Esophagus muscularis mucosa (tissue), 4 donors: Measurements from ENCODE around the gene ZNF892. TPM values are rescaled to one million over a fixed set of nuclear protein-coding genes. Genes with fewer than 3 reads are reported as not detected.

ENCODE experiments used
- DNase-seq: peaks from one replicate; pipeline ENCODE4 v3.0.0-alpha.2; 2017; ENCODE audit errors: extremely low spot score
- H3K27ac ChIP-seq, 4 donors: fragments of 200-600 bp; sonication (generic); replicated peaks in 1 of 4; 1 replicate in 3 of 4; 2 replicates in 1 of 4; pipeline ENCODE4 v1.5.1; 2016 to 2019; ENCODE audit warnings: mild to moderate bottlenecking in 1 of 4
- H3K27me3 ChIP-seq, 4 donors: fragments of 200-600 bp; sonication (generic); one replicate each; pipeline versions ENCODE4 v1.5.1 to v1.6.0; 2016 to 2019
- H3K36me3 ChIP-seq, 4 donors: fragments of 200-600 bp; sonication (generic); one replicate each; pipeline ENCODE4 v1.5.1; 2016 to 2019
- H3K4me1 ChIP-seq, 4 donors: fragments of 200-600 bp; sonication (generic); one replicate each; pipeline ENCODE4 v1.5.1; 2016 to 2019
- H3K4me3 ChIP-seq, 4 donors: fragments of 200-600 bp; sonication (generic); 1 replicate in 2 of 4; 2 replicates in 2 of 4; pipeline ENCODE4 v1.5.1; 2016 to 2019; ENCODE audit warnings: mild to moderate bottlenecking in 4 of 4, moderate library complexity in 1 of 4
- H3K9me3 ChIP-seq, 4 donors: fragments of 200-600 bp; sonication (generic); 1 replicate in 3 of 4; 2 replicates in 1 of 4; pipeline ENCODE4 v1.5.1; 2016 to 2019
- CTCF ChIP-seq, 3 experiments: fragments of 200-600 bp in 2 of 3; fragments of 450-650 bp in 1 of 3; sonication (generic) in 2 of 3; IDR thresholded peaks; one replicate each; pipeline ENCODE4 v1.5.1; 2017 to 2019; ENCODE audit warnings: antibody characterized with exemption in 3 of 3, mild to moderate bottlenecking in 2 of 3, moderate library complexity in 1 of 3
- EP300 ChIP-seq: sonication (generic); formaldehyde crosslinking; IDR thresholded peaks from one replicate; pipeline ENCODE4 v1.6.1; 2017; ENCODE audit warnings: antibody characterized with exemption
- POLR2A ChIP-seq: fragments of 450-650 bp; IDR thresholded peaks from one replicate; pipeline ENCODE4 v1.6.1; 2017; ENCODE audit warnings: antibody characterized with exemption, moderate library complexity, mild to moderate bottlenecking, low read depth
- POLR2AphosphoS5 ChIP-seq, 2 donors: sonication (generic); formaldehyde crosslinking; IDR thresholded peaks; one replicate each; pipeline ENCODE4 v1.6.1; 2017; ENCODE audit warnings: antibody characterized with exemption in 2 of 2
- WGBS: methylation state at CpG from one replicate; pipeline ENCODE4 v1.1.5; 2018; 5-methylcytosine and 5-hydroxymethylcytosine counted together
- intact Hi-C: fragments of 100-400 bp; cut with DNase I; formaldehyde crosslinking; loops from one replicate; pipeline ENCODE4 v1.15.1; 2023
- total RNA-seq, 4 donors: library from RNA; depleted of rRNA; stranded (reverse); fragments of >200 nt; gene quantifications; one replicate each; pipeline versions ENCODE4 v1.1.0 to v1.2.1, GENCODE V29; 2016

Gene ZNF892
- total RNA-seq = 10 to 100 TPM in 1 of 4 donors, 1 to 10 TPM in 3; 3.5 to 12.0 (median 7.6) TPM

- no peaks in the 10 kb centered on the region for H3K27me3 ChIP-seq
- TF ChIP-seq POLR2AphosphoS5 (IDR thresholded peaks at IDR 0.05) (peak; percentile 86 to 92), EP300 (no peak), CTCF (IDR thresholded peaks at IDR 0.05) (peak; percentile 47 to 58 (median 49))
- peaks cover 19 to 26% (median 22%) of the 10 kb centered on the region in 4 donors for H3K4me1 ChIP-seq
- DNase-seq = peak; percentile 97
- H3K27ac ChIP-seq = peak within 1 kb of the TSS; percentile 85 to 95 (median 92)
- H3K36me3 ChIP-seq = peaks cover 13 to 33% (median 23%) of the 10 kb centered on the region in 4 donors
- WGBS = under 1% methylated on average over 19 of the region's 74 CpGs
- peaks cover 3 to 20% (median 17%) of the 10 kb centered on the region in 4 donors for H3K9me3 ChIP-seq
- peak within 1 kb of the TSS; percentile 76 to 94 (median 80) for H3K4me3 ChIP-seq
- intact Hi-C loops = loop anchor here (5.0 kb wide), 3 partner anchors 40 to 140 kb away; partner anchors contain the start of genes MRPS5 and ZNF2
Measured at GRCh38 chr2:95207111-95207961, at the start of gene ZNF892. ZNF892 (plus strand) TSS chr2:95207521; CDS start chr2:95207816, 295 bp downstream.

- Histone ChIP-seq H3K4me1 (peaks cover 12 to 25% (median 17%) of the 10 kb centered on the region in 4 donors), H3K27ac (peak overlapping the region; percentile 81 to 92 (median 88)), H3K4me3 (peak overlapping the region; percentile 65 to 93 (median 82)), H3K9me3 (peaks cover 0 to under 1% (median 0%) of the 10 kb centered on the region in 4 donors), H3K27me3 (no peaks in the 10 kb centered on the region), H3K36me3 (peaks cover 5 to 33% (median 23%) of the 10 kb centered on the region in 4 donors)
- TF ChIP-seq POLR2AphosphoS5 (IDR thresholded peaks at IDR 0.05) = no peak
- TF ChIP-seq POLR2A = no peak
- 59% methylated on average over 8 of the region's 10 CpGs for WGBS
- no peak for DNase-seq
- intact Hi-C loops = loop anchor here (2.0 kb wide), 1 partner anchor 36 kb away; no protein-coding TSS in a partner anchor
Measured at GRCh38 chr2:95158441-95158840, 48.9 kb upstream of the ZNF892 start.

- intact Hi-C loops = loop anchor here (2.0 kb wide), 1 partner anchor 36 kb away; no protein-coding TSS in a partner anchor
- Histone ChIP-seq H3K27ac (peak overlapping the region; percentile 81 to 92 (median 88)), H3K4me1 (peaks cover 17 to 31% (median 20%) of the 10 kb centered on the region in 4 donors), H3K9me3 (no peaks in the 10 kb centered on the region), H3K27me3 (no peaks in the 10 kb centered on the region), H3K36me3 (peaks cover 5 to 29% (median 22%) of the 10 kb centered on the region in 4 donors), H3K4me3 (peak overlapping the region; percentile 65 to 93 (median 82))
- no CpG with 5 or more reads among the region's 58 CpGs for WGBS
- DNase-seq = peak; percentile 92
- TF ChIP-seq EP300 (no peak), POLR2AphosphoS5 (IDR thresholded peaks at IDR 0.05) (no peak), CTCF (IDR thresholded peaks at IDR 0.05) (no peak), POLR2A (no peak)
Measured at GRCh38 chr2:95158891-95159619, 48.3 kb upstream of the ZNF892 start.

- intact Hi-C loops = loop anchor here (2.0 kb wide), 1 partner anchor 37 kb away; no protein-coding TSS in a partner anchor
- peak within 1 kb of the TSS; percentile 86 to 92 (median 88) for H3K27ac ChIP-seq
- H3K36me3 ChIP-seq = peaks cover 0 to 21% (median 15%) of the 10 kb centered on the region in 4 donors
- H3K9me3 ChIP-seq = no peaks in the 10 kb centered on the region
- no peaks in the 10 kb centered on the region for H3K27me3 ChIP-seq
- TF ChIP-seq EP300 (no peak), POLR2AphosphoS5 (IDR thresholded peaks at IDR 0.05) (peak in 1 of 2 donors; percentile 25)
- peak; percentile 92 for DNase-seq
- H3K4me3 ChIP-seq = peak within 1 kb of the TSS; percentile 65 to 93 (median 82)
- peaks cover 25 to 39% (median 28%) of the 10 kb centered on the region in 4 donors for H3K4me1 ChIP-seq
- WGBS = 29% methylated on average over 18 of the region's 64 CpGs
Measured at GRCh38 chr2:95159690-95160449, 47.5 kb upstream of the ZNF892 start, which contains the start of gene ZNF514. ZNF514 (minus strand) TSS chr2:95159848; CDS start chr2:95153253, 6,595 bp downstream.

- TF ChIP-seq EP300 = no peak
- TF ChIP-seq CTCF (IDR thresholded peaks at IDR 0.05) = no peak
- TF ChIP-seq POLR2AphosphoS5 (IDR thresholded peaks at IDR 0.05) = no peak
- TF ChIP-seq POLR2A = no peak
- Histone ChIP-seq H3K4me3 (peak overlapping the region; percentile 65 to 86 (median 71)), H3K9me3 (no peaks in the 10 kb centered on the region), H3K27ac (peak overlapping the region; percentile 92 to 94 (median 92)), H3K36me3 (no peaks in the 10 kb centered on the region), H3K27me3 (no peaks in the 10 kb centered on the region), H3K4me1 (peaks cover 21 to 33% (median 26%) of the 10 kb centered on the region in 4 donors)
- 0% methylated on average over 9 of the region's 9 CpGs for WGBS
- intact Hi-C loops = loop anchor here (5.0 kb wide), 1 partner anchor 42 kb away; the partner anchor contains the start of gene ZNF892
- DNase-seq = no peak
Measured at GRCh38 chr2:95165030-95165370, 42.3 kb upstream of the ZNF892 start.
